H9 (cell line): Measurements from ENCODE around the gene IL4. TPM values are rescaled to one million over a fixed set of nuclear protein-coding genes. Genes with fewer than 3 reads are reported as not detected.

Experiments
- DNase-seq: peaks from one replicate; pipeline ENCODE4 v3.0.0-alpha.2; 2017
- H2AFZ ChIP-seq: one replicate; pipeline ENCODE4 v1.6.1; 2013; ENCODE audit warnings: mild to moderate bottlenecking, low read length, control low read depth, moderate library complexity
- H2AK5ac ChIP-seq: 2 replicates; pipeline ENCODE4 v1.6.1; 2013; ENCODE audit warnings: low read length, control low read depth, mixed read lengths; ENCODE audit not compliant: insufficient read length
- H2BK120ac ChIP-seq: one replicate; pipeline ENCODE4 v1.6.1; 2013; ENCODE audit warnings: low read depth, mild to moderate bottlenecking, low read length, control low read depth, inconsistent platforms; ENCODE audit not compliant: poor library complexity, severe bottlenecking
- H2BK12ac ChIP-seq: 2 replicates; pipeline ENCODE4 v1.6.1; 2013; ENCODE audit warnings: low read length, control low read depth, mixed read lengths, low read depth; ENCODE audit not compliant: insufficient read length
- H2BK15ac ChIP-seq: 2 replicates; pipeline ENCODE4 v1.6.1; 2013; ENCODE audit warnings: low read depth, low read length, control low read depth
- H2BK20ac ChIP-seq: one replicate; pipeline ENCODE4 v1.6.1; 2013; ENCODE audit warnings: low read depth, mild to moderate bottlenecking, low read length, control low read depth, inconsistent platforms; ENCODE audit not compliant: poor library complexity, severe bottlenecking
- H2BK5ac ChIP-seq: 2 replicates; pipeline ENCODE4 v1.6.1; 2013; ENCODE audit warnings: low read length, control low read depth, mixed read lengths; ENCODE audit not compliant: insufficient read length
- H3K14ac ChIP-seq: 2 replicates; pipeline ENCODE4 v1.6.1; 2013; ENCODE audit warnings: low read length, control low read depth; ENCODE audit not compliant: insufficient read depth
- H3K18ac ChIP-seq: 2 replicates; pipeline ENCODE4 v1.6.1; 2013; ENCODE audit warnings: low read depth, mild to moderate bottlenecking, mixed read lengths, low read length, control low read depth; ENCODE audit not compliant: insufficient read length
- H3K23ac ChIP-seq: 2 replicates; pipeline ENCODE4 v1.6.1; 2013; ENCODE audit warnings: low read length, control low read depth, mixed read lengths, low read depth; ENCODE audit not compliant: insufficient read length
- H3K23me2 ChIP-seq: 2 replicates; pipeline ENCODE4 v1.6.1; 2013; ENCODE audit warnings: low read depth, mild to moderate bottlenecking, mixed read lengths, low read length, control low read depth; ENCODE audit not compliant: insufficient read length, poor library complexity, severe bottlenecking
- H3K27ac ChIP-seq: 2 replicates; pipeline ENCODE4 v1.5.1; 2013; ENCODE audit warnings: low read length, control low read depth, mixed read lengths, low read depth; ENCODE audit not compliant: insufficient read length
- H3K27me3 ChIP-seq: 2 replicates; pipeline ENCODE4 v1.6.1; 2013; ENCODE audit warnings: low read length, control low read depth, inconsistent platforms; ENCODE audit not compliant: insufficient read depth
- H3K4ac ChIP-seq: 2 replicates; pipeline ENCODE4 v1.6.1; 2013; ENCODE audit warnings: low read depth, mild to moderate bottlenecking, control low read depth, inconsistent platforms, low read length, moderate library complexity
- H3K4me1 ChIP-seq: 2 replicates; pipeline ENCODE4 v1.6.1; 2013; ENCODE audit warnings: low read length, control low read depth, inconsistent platforms; ENCODE audit not compliant: insufficient read depth
- H3K4me2 ChIP-seq: 2 replicates; pipeline ENCODE4 v1.6.1; 2013; ENCODE audit warnings: low read length, control low read depth, mixed read lengths; ENCODE audit not compliant: insufficient read length, insufficient read depth
- H3K56ac ChIP-seq: 2 replicates; pipeline ENCODE4 v1.6.1; 2013; ENCODE audit warnings: low read depth, mild to moderate bottlenecking, mixed read lengths, low read length, control low read depth; ENCODE audit not compliant: insufficient read length
- H3K79me1 ChIP-seq: 2 replicates; pipeline ENCODE4 v1.6.1; 2013; ENCODE audit warnings: low read depth, mild to moderate bottlenecking, moderate library complexity, low read length, control low read depth, inconsistent platforms; ENCODE audit not compliant: insufficient read depth, poor library complexity, severe bottlenecking
- H3K79me2 ChIP-seq: 2 replicates; pipeline ENCODE4 v1.6.1; 2013; ENCODE audit warnings: low read length, control low read depth, inconsistent platforms; ENCODE audit not compliant: insufficient read depth
- H3K9ac ChIP-seq: 2 replicates; pipeline ENCODE4 v1.6.1; 2013; ENCODE audit warnings: low read length, control low read depth, mixed read lengths; ENCODE audit not compliant: insufficient read length; ENCODE audit errors: extremely low read depth
- H3K9me3 ChIP-seq: one replicate; pipeline ENCODE4 v1.6.1; 2013; ENCODE audit warnings: low read depth, low read length, inconsistent platforms; ENCODE audit not compliant: control insufficient read depth
- H3T11ph ChIP-seq: one replicate; pipeline ENCODE4 v1.6.1; 2013; ENCODE audit warnings: mild to moderate bottlenecking, low read length, control low read depth, inconsistent platforms
- H4K20me1 ChIP-seq: one replicate; pipeline ENCODE4 v1.6.1; 2013; ENCODE audit not compliant: control insufficient read depth, insufficient read length, insufficient read depth
- H4K5ac ChIP-seq: 2 replicates; pipeline ENCODE4 v1.6.1; 2013; ENCODE audit warnings: low read depth, mild to moderate bottlenecking, mixed read lengths, low read length, control low read depth; ENCODE audit not compliant: insufficient read length
- H4K8ac ChIP-seq: replicated peaks from 2 replicates; pipeline ENCODE4 v1.6.1; 2013; ENCODE audit warnings: low read length, control low read depth, mixed read lengths, low read depth; ENCODE audit not compliant: insufficient read length
- H4K91ac ChIP-seq: 2 replicates; pipeline ENCODE4 v1.6.1; 2013; ENCODE audit warnings: low read depth, mild to moderate bottlenecking, moderate library complexity, mixed read lengths, low read length, control low read depth; ENCODE audit not compliant: insufficient read length
- H3K27ac Mint-ChIP-seq, 3 experiments: 2 replicates in 2 of 3; 3 replicates in 1 of 3; pipeline ENCODE4 v1.8.0; 2020 to 2021; ENCODE audit warnings: mixed read lengths in 3 of 3, mild to moderate bottlenecking in 1 of 3, moderate library complexity in 1 of 3
- H3K27me3 Mint-ChIP-seq: 2 replicates; pipeline ENCODE4 v1.8.0; 2021; ENCODE audit warnings: low read depth, mild to moderate bottlenecking, moderate library complexity, mixed read lengths
- H3K36me3 Mint-ChIP-seq, 3 experiments: 2 replicates in 2 of 3; 3 replicates in 1 of 3; pipeline ENCODE4 v1.8.0; 2020 to 2021; ENCODE audit warnings: low read depth in 3 of 3, mixed read lengths in 3 of 3; ENCODE audit not compliant: insufficient read depth in 1 of 3
- H3K4me1 Mint-ChIP-seq, 2 experiments: 2 replicates each; pipeline ENCODE4 v1.8.0; 2020; ENCODE audit warnings: mixed read lengths in 2 of 2
- H3K4me3 Mint-ChIP-seq, 2 experiments: 2 replicates in 1 of 2; 3 replicates in 1 of 2; pipeline ENCODE4 v1.8.0; 2020 to 2021; ENCODE audit warnings: mild to moderate bottlenecking in 2 of 2, mixed read lengths in 2 of 2, moderate library complexity in 1 of 2
- H3K9me3 Mint-ChIP-seq, 2 experiments: 2 replicates in 1 of 2; 3 replicates in 1 of 2; pipeline ENCODE4 v1.8.0; 2020; ENCODE audit warnings: mild to moderate bottlenecking in 2 of 2, mixed read lengths in 2 of 2, moderate library complexity in 1 of 2
- CTCF ChIP-seq: fragments of 200-600 bp; sonication (generic); conservative IDR thresholded peaks from 3 replicates; pipeline ENCODE4 v1.8.0; 2021; ENCODE audit warnings: antibody characterized with exemption, mild to moderate bottlenecking
- WGBS: extraction: QIAGEN DNeasy Blood & Tissue Kit; methylation state at CpG from one replicate; pipeline ENCODE4 v1.1.7; 2013; ENCODE audit warnings: missing lambda C conversion rate, low lambda C conversion rate, mixed read lengths; ENCODE audit not compliant: insufficient read length; ENCODE audit errors: extremely low coverage; 5-methylcytosine and 5-hydroxymethylcytosine counted together
- total RNA-seq: library from RNA; stranded (reverse); gene quantifications from 2 replicates; pipeline ENCODE4 v1.2.1, GENCODE V29; 2021

IL4 gene
- total RNA-seq, 1 experiment from 2014 or later, result not detected

DNA sequence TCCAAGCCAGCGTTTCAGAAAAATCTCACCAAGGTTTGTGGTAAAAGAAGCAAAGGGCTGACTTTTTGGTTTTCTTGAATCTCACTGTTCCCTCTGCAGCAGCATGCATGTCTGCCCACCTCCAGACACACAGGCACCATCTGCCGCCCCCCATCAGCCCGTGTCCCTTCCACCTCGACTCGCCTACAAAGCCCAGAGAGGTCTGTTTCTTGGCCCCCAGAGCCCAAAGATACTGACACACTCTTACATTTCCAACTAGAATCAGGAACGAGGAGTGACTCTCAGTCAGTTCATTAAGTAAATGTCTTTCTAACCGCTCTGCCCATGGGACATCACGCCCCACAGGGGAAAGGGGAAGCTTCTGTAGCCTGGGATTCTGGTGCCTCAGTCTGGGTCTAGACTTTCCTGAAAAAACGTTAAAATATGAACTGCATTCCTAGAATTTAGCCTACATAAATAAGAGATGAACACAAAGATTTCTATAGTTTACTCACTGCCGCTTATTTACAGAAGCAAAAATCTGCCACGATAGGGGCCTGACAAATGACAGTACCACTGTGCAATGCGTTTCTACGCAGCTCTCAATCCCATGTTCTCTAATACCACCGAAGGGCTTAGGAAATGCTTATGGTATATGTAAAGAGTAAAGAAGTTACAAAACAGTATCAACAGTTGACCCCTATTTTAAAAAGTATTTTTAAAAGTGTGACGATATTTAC lies 4.1 kb downstream of the IL4 start:
- no peak for TF ChIP-seq CTCF
- DNase-seq, result no peak

More for the DNA sequence above, 4.1 kb downstream of the IL4 start:
- no peak overlapping the region for H2BK12ac ChIP-seq
- no peaks in the 10 kb centered on the region for H3K79me1 ChIP-seq
- Mint-ChIP-seq H3K27ac (peak overlapping the region in 1 of 3 experiments; percentile 54; a peak in 3 of 7 replicates), H3K4me1 (peaks cover 4 to 5% of the 10 kb centered on the region in 2 experiments; a peak in 1 of 4 replicates), H3K27me3 (no peaks in the 10 kb centered on the region; the same call in 1 of the 2 replicates), H3K9me3 (no peaks in the 10 kb centered on the region), H3K4me3 (no peak overlapping the region), H3K36me3 (no peaks in the 10 kb centered on the region)
- no peak overlapping the region for H3K23ac ChIP-seq
- no peak overlapping the region for H3T11ph ChIP-seq
- no peak overlapping the region for H2AFZ ChIP-seq
- H3K79me2 ChIP-seq, result no peaks in the 10 kb centered on the region
- WGBS, result no CpG with 5 or more reads among the region's 15 CpGs
- H2BK20ac ChIP-seq, result no peak overlapping the region
- no peak overlapping the region for H3K9ac ChIP-seq
- no peak overlapping the region for H3K18ac ChIP-seq
- no peak overlapping the region for H2AK5ac ChIP-seq
- no peak overlapping the region for H2BK15ac ChIP-seq
- H4K91ac ChIP-seq, result no peak overlapping the region
- no peak overlapping the region for H3K4me2 ChIP-seq
- no peak overlapping the region for H3K27ac ChIP-seq
- no peaks in the 10 kb centered on the region for H3K9me3 ChIP-seq
- no peak overlapping the region for H3K56ac ChIP-seq
- H3K23me2 ChIP-seq, result no peaks in the 10 kb centered on the region
- H3K27me3 ChIP-seq, result no peaks in the 10 kb centered on the region
- H2BK120ac ChIP-seq, result no peak overlapping the region
- H2BK5ac ChIP-seq, result no peak overlapping the region
- H4K5ac ChIP-seq, result no peak overlapping the region
- no peak overlapping the region for H4K8ac ChIP-seq
- H3K14ac ChIP-seq, result no peak overlapping the region
- no peaks in the 10 kb centered on the region for H3K4me1 ChIP-seq
- no peak overlapping the region for H3K4ac ChIP-seq
- peaks cover 3% of the 10 kb centered on the region for H4K20me1 ChIP-seq
